Stomach (tissue), 4 donors: Measurements from ENCODE around the gene LRCH1.

ENCODE experiments used
- CTCF ChIP-seq, 7 experiments: fragments of 450-650 bp in 4 of 7; fragments of 200-600 bp in 3 of 7; sonication (generic) in 3 of 7; IDR thresholded peaks; one replicate each; pipeline ENCODE4 v1.5.1; 2016 to 2019; ENCODE audit warnings: antibody characterized with exemption in 7 of 7, control low read depth in 2 of 7, mild to moderate bottlenecking in 1 of 7
- POLR2A ChIP-seq, 4 donors: fragments of 450-650 bp; IDR thresholded peaks; one replicate each; pipeline ENCODE4 v1.6.1; 2016; ENCODE audit warnings: antibody characterized with exemption in 4 of 4, control low read depth in 2 of 4, mild to moderate bottlenecking in 1 of 4, moderate library complexity in 1 of 4

GRCh38 chr13:46617885-46618284 lies 64.9 kb downstream of the LRCH1 start:
- TF ChIP-seq CTCF (IDR thresholded peaks at IDR 0.05) = no peak
- TF ChIP-seq POLR2A (IDR thresholded peaks at IDR 0.05) = no peak
